Osteoblast (primary cell): ENCODE results near the gene IFFO2. TPM values are rescaled to one million over a fixed set of nuclear protein-coding genes. Genes with fewer than 3 reads are reported as not detected.

Experiments used
- DNase-seq: peaks from one replicate; pipeline ENCODE4 v3.0.0; 2011; ENCODE audit warnings: low spot score, mixed read lengths; ENCODE audit not compliant: insufficient read length; ENCODE audit errors: missing footprints
- H2AFZ ChIP-seq: 2 replicates; pipeline ENCODE4 v1.6.0; 2011; ENCODE audit warnings: mild to moderate bottlenecking, low read length
- H3K27ac ChIP-seq: 2 replicates; pipeline ENCODE4 v1.5.1; 2011; ENCODE audit warnings: mild to moderate bottlenecking, low read depth, low read length, moderate library complexity
- H3K27me3 ChIP-seq: 2 replicates; pipeline ENCODE4 v1.6.0; 2012; ENCODE audit warnings: mild to moderate bottlenecking, control low read depth, inconsistent platforms, low read length, moderate library complexity; ENCODE audit not compliant: insufficient read depth
- H3K36me3 ChIP-seq: 2 replicates; pipeline ENCODE4 v1.5.1; 2011; ENCODE audit warnings: mild to moderate bottlenecking, low read length, control low read depth, moderate library complexity; ENCODE audit not compliant: insufficient read depth
- H3K4me1 ChIP-seq: 2 replicates; pipeline ENCODE4 v1.5.1; 2011; ENCODE audit warnings: mild to moderate bottlenecking, low read length, control low read depth, moderate library complexity; ENCODE audit not compliant: insufficient read depth
- H3K4me2 ChIP-seq: 2 replicates; pipeline ENCODE4 v1.6.0; 2011; ENCODE audit warnings: mild to moderate bottlenecking, low read length; ENCODE audit not compliant: insufficient read depth
- H3K4me3 ChIP-seq: fragments of 200-600 bp; sonication (generic); 3 replicates; pipeline ENCODE4 v1.5.1; 2012; ENCODE audit warnings: mild to moderate bottlenecking, low read length, inconsistent platforms; ENCODE audit not compliant: insufficient read depth
- H3K79me2 ChIP-seq: 2 replicates; pipeline ENCODE4 v1.6.0; 2012; ENCODE audit warnings: mild to moderate bottlenecking, low read length, control low read depth, inconsistent platforms; ENCODE audit not compliant: insufficient read depth
- H3K9me3 ChIP-seq: 2 replicates; pipeline ENCODE4 v1.5.1; 2011; ENCODE audit warnings: low read depth, low read length, control low read depth
- H4K20me1 ChIP-seq: 2 replicates; pipeline ENCODE4 v1.6.0; 2012; ENCODE audit warnings: mild to moderate bottlenecking, low read length, control low read depth; ENCODE audit not compliant: insufficient read depth
- total RNA-seq: library from RNA; depleted of rRNA; stranded (reverse); fragments of >200 nt; gene quantifications from 2 replicates; pipeline ENCODE4 v1.2.3, GENCODE V29; 2012
- TF ChIP-seq, protein P1 (sequence below): IDR thresholded peaks from 2 replicates; pipeline ENCODE4 v1.5.1; 2011; ENCODE audit warnings: mild to moderate bottlenecking, low read depth, low read length, moderate library complexity; ENCODE audit errors: extremely low read depth

Gene IFFO2
- total RNA-seq, 1 donor, result 10.9 TPM

DNA sequence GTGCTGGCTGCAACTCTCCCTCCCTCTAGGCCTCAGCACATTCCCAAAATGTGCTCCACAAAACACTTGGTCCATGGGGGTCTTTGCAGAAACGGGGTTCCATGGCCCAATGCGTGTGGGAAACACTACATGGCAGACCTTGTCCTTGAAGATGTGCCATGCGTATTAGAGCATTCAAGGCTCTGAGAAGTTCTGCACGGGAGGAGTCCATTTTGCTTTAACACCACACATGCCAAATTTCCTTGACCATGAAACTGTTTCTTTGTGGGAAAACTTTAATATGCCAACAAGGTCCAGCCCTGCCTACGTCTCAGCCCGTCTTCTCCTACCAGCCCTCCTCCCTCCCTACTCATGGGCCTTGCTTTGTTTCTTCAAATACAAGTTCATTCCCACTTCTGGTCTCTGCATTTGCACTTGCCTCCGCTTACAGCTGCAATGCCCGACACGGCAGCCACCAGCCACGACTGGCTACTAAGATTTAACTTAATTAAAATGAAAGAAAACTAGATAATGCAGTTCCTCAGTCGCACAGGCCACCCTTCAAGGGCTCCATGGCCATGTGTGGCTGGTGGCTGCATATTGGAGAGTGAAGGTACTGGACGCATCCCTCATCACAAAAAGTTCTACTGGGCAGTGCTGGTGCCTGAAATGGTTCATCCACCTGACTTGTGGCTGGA lies 77.8 kb downstream of the IFFO2 start:
- Histone ChIP-seq H3K4me2 (no peak overlapping the region), H3K27ac (no peak overlapping the region), H3K79me2 (no peaks in the 10 kb centered on the region), H3K36me3 (no peaks in the 10 kb centered on the region), H2AFZ (no peak overlapping the region), H3K9me3 (no peaks in the 10 kb centered on the region), H4K20me1 (peaks cover 9% of the 10 kb centered on the region), H3K27me3 (no peaks in the 10 kb centered on the region), H3K4me1 (peaks cover 9% of the 10 kb centered on the region), H3K4me3 (no peak overlapping the region)
- TF ChIP-seq, protein P1, sequence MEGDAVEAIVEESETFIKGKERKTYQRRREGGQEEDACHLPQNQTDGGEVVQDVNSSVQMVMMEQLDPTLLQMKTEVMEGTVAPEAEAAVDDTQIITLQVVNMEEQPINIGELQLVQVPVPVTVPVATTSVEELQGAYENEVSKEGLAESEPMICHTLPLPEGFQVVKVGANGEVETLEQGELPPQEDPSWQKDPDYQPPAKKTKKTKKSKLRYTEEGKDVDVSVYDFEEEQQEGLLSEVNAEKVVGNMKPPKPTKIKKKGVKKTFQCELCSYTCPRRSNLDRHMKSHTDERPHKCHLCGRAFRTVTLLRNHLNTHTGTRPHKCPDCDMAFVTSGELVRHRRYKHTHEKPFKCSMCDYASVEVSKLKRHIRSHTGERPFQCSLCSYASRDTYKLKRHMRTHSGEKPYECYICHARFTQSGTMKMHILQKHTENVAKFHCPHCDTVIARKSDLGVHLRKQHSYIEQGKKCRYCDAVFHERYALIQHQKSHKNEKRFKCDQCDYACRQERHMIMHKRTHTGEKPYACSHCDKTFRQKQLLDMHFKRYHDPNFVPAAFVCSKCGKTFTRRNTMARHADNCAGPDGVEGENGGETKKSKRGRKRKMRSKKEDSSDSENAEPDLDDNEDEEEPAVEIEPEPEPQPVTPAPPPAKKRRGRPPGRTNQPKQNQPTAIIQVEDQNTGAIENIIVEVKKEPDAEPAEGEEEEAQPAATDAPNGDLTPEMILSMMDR, result no peak
- DNase-seq, result peak; percentile 80

DNA sequence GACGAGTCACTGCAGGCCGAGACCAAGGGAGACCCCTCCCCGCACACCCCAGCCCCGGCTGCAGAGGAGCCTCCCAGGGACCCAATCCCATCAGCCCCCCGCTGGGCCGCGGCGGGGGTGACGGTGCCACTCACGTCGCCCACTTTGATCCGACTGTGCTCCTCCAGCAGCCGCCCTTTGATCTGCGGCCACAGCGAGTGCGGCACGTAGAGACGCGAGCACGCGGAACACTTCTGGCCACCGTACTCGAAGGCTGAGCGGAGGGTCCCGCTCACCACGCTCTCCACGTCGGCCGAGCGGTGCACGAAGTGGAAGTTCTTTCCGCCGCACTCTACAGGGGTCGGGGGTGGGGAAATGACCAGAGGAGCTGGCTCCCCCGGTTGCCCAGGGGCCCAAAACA lies 79.2 kb downstream of the IFFO2 start:
- H3K4me3 ChIP-seq, result no peak overlapping the region
- H4K20me1 ChIP-seq, result no peaks in the 10 kb centered on the region
- DNase-seq, result peak; percentile 83
- no peak overlapping the region for H3K4me2 ChIP-seq
- H3K27ac ChIP-seq, result no peak overlapping the region
- TF ChIP-seq, protein P1, result no peak
- no peak overlapping the region for H2AFZ ChIP-seq
- no peaks in the 10 kb centered on the region for H3K27me3 ChIP-seq
- H3K79me2 ChIP-seq, result no peaks in the 10 kb centered on the region
- H3K9me3 ChIP-seq, result no peaks in the 10 kb centered on the region
- no peaks in the 10 kb centered on the region for H3K4me1 ChIP-seq
- H3K36me3 ChIP-seq, result no peaks in the 10 kb centered on the region

DNA sequence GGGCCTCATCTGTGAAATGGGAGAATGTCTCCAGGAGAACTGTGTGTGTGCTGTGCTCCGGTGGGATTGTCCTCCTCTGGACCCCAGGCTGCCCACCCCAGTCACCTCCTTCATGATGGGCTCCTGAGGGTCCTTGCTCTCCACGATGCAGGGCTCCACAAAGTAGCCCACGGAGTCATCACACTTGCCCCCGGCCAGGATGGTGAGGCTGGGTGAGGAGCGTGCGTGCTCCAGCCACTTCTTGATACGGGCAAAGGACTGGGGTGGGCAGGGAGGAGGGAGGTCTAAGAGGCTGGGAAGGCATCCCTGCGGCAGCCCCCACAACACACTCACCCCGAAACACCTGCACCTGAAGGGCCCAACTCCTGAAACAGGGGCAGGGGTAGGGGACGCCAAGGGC lies 80.3 kb downstream of the IFFO2 start:
- H4K20me1 ChIP-seq, result no peaks in the 10 kb centered on the region
- peak; percentile 84 for DNase-seq
- H3K9me3 ChIP-seq, result no peaks in the 10 kb centered on the region

DNA sequence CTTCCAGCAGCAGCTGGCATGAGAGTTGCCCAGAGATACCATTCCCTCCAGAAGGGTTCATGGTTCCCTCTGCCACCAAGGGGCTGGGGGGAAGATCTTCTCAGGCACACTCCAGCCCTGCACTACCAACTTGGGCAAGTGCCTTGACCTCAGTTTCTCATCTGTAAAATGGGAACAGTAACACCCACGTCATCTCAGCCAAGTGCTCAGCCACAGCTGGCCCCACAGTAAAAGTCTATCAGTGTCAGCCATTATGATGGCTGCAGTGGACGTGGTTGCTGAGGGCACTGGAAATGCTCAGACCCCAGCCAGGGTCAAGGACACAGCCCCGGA lies 80.7 kb downstream of the IFFO2 start:
- Histone ChIP-seq H3K4me1 (no peaks in the 10 kb centered on the region), H3K36me3 (no peaks in the 10 kb centered on the region), H3K27ac (no peak overlapping the region), H3K4me3 (no peak overlapping the region), H3K27me3 (no peaks in the 10 kb centered on the region), H4K20me1 (no peaks in the 10 kb centered on the region), H3K9me3 (no peaks in the 10 kb centered on the region), H3K4me2 (no peak overlapping the region), H3K79me2 (no peaks in the 10 kb centered on the region), H2AFZ (no peak overlapping the region)
- TF ChIP-seq, protein P1, result no peak
- peak; percentile 72 for DNase-seq

More for the DNA sequence above, 80.3 kb downstream of the IFFO2 start:
- TF ChIP-seq, protein P1, result no peak
- Histone ChIP-seq H3K79me2 (no peaks in the 10 kb centered on the region), H3K4me3 (no peak overlapping the region), H3K36me3 (no peaks in the 10 kb centered on the region), H3K27me3 (no peaks in the 10 kb centered on the region), H2AFZ (no peak overlapping the region), H3K4me1 (no peaks in the 10 kb centered on the region), H3K4me2 (no peak overlapping the region), H3K27ac (no peak overlapping the region)
